RWPE2 (cell line): ENCODE measurements around the gene SYT6.

ENCODE experiments used
- ATAC-seq: fragments of 200-7000 bp; cut with Tn5 transposase; 3 replicates; pipeline ENCODE4 v1.9.1; 2021; ENCODE audit warnings: low read depth
- DNase-seq: peaks from one replicate; pipeline ENCODE4 v3.0.0-alpha.2; 2020; ENCODE audit warnings: low spot score
- H3K27ac ChIP-seq: fragments of 450-650 bp; 2 replicates; pipeline ENCODE4 v1.5.1; 2017; ENCODE audit warnings: mild to moderate bottlenecking; ENCODE audit not compliant: poor library complexity, severe bottlenecking
- H3K27me3 ChIP-seq: fragments of 250-450 bp; sonication (Bioruptor Pico); 2 replicates; pipeline ENCODE4 v1.5.1; 2021; ENCODE audit warnings: mild to moderate bottlenecking, moderate library complexity; ENCODE audit not compliant: insufficient read depth, poor library complexity, severe bottlenecking
- H3K36me3 ChIP-seq: fragments of 250-450 bp; sonication (Bioruptor Pico); 2 replicates; pipeline ENCODE4 v1.5.1; 2020; ENCODE audit warnings: low read depth, mild to moderate bottlenecking, moderate library complexity
- H3K4me1 ChIP-seq: fragments of 250-450 bp; sonication (Bioruptor Pico); 2 replicates; pipeline ENCODE4 v1.5.1; 2021; ENCODE audit warnings: mild to moderate bottlenecking, moderate library complexity; ENCODE audit not compliant: insufficient read depth, poor library complexity, severe bottlenecking
- H3K4me3 ChIP-seq: fragments of 250-450 bp; sonication (Bioruptor Pico); 2 replicates; pipeline ENCODE4 v1.5.1; 2021; ENCODE audit warnings: mild to moderate bottlenecking, moderate library complexity; ENCODE audit not compliant: severe bottlenecking
- H3K9me3 ChIP-seq: fragments of 250-450 bp; sonication (Bioruptor Pico); 2 replicates; pipeline ENCODE4 v1.5.1; 2021; ENCODE audit warnings: mild to moderate bottlenecking, moderate library complexity; ENCODE audit not compliant: severe bottlenecking
- CTCF ChIP-seq: fragments of 450-650 bp; IDR thresholded peaks from one replicate; pipeline ENCODE4 v1.5.1; 2017; ENCODE audit warnings: mild to moderate bottlenecking, moderate library complexity; ENCODE audit not compliant: poor library complexity, severe bottlenecking

SYT6 gene

GRCh38 chr1:114092186-114093062 lies 61.2 kb downstream of the SYT6 start:
- DNase-seq = no peak
- no peaks in the 10 kb centered on the region for H3K36me3 ChIP-seq
- no peak for ATAC-seq
- no peak overlapping the region for H3K4me3 ChIP-seq
- peaks cover 16% of the 10 kb centered on the region for H3K27me3 ChIP-seq
- H3K4me1 ChIP-seq = no peaks in the 10 kb centered on the region
- no peak overlapping the region for H3K27ac ChIP-seq
- no peaks in the 10 kb centered on the region for H3K9me3 ChIP-seq
- TF ChIP-seq CTCF = no peak

GRCh38 chr1:114091711-114092110 lies 62.0 kb downstream of the SYT6 start:
- Histone ChIP-seq H3K27ac (no peak overlapping the region), H3K36me3 (no peaks in the 10 kb centered on the region), H3K4me1 (no peaks in the 10 kb centered on the region), H3K27me3 (peaks cover 16% of the 10 kb centered on the region), H3K4me3 (no peak overlapping the region), H3K9me3 (no peaks in the 10 kb centered on the region)
- ATAC-seq (no peak), DNase-seq (no peak)
- no peak for TF ChIP-seq CTCF

- H3K4me1 ChIP-seq = no peaks in the 10 kb centered on the region
- no peaks in the 10 kb centered on the region for H3K9me3 ChIP-seq
- H3K27me3 ChIP-seq = peaks cover 20% of the 10 kb centered on the region
- no peak overlapping the region for H3K27ac ChIP-seq
- H3K4me3 ChIP-seq = no peak overlapping the region
- TF ChIP-seq CTCF = no peak
- H3K36me3 ChIP-seq = no peaks in the 10 kb centered on the region
- no peak for DNase-seq
- no peak for ATAC-seq
Observed at GRCh38 chr1:114090738-114091505, 62.7 kb downstream of the SYT6 start.

- Histone ChIP-seq H3K9me3 (no peaks in the 10 kb centered on the region), H3K27me3 (peaks cover 20% of the 10 kb centered on the region), H3K4me3 (no peak overlapping the region), H3K27ac (no peak overlapping the region), H3K36me3 (no peaks in the 10 kb centered on the region), H3K4me1 (no peaks in the 10 kb centered on the region)
- no peak for ATAC-seq
- TF ChIP-seq CTCF = no peak
- DNase-seq = no peak
Observed at GRCh38 chr1:114089502-114090138, 64.0 kb downstream of the SYT6 start.
